Fibroblast of pulmonary artery (primary cell): ENCODE measurements around the gene CHIC2.

Source experiments
- DNase-seq: peaks from one replicate; pipeline ENCODE4 v3.0.0-alpha.2; 2010; ENCODE audit warnings: low read depth
- H3K4me3 ChIP-seq: replicated peaks from 2 replicates; pipeline ENCODE4 v1.5.1; 2011; ENCODE audit warnings: low read depth, mild to moderate bottlenecking, control low read depth, low read length, moderate library complexity
- TF ChIP-seq, protein P1 (sequence below): IDR thresholded peaks from 2 replicates; pipeline ENCODE4 v1.5.1; 2011; ENCODE audit warnings: mild to moderate bottlenecking, control low read depth, low read length, inconsistent platforms; ENCODE audit errors: missing control alignments

CHIC2 gene

DNA sequence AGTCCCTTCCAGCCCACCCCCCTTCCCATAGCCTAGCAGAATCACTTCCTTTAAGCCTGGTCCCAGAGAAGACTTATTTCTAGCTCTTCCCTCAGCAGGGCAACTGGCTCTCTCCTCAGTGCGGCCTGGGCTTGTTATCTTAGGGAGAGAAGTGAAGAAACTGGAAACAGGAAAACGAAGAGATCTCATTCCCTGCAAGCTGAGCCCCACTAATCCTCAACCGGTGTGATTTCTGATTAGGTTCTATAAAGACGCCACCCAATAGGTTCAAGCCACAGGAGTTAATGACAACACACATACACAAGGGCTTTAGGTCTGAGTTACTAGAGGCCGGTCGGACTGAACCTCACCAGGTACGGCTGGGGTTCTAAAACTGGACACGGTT is 38.8 kb upstream of the CHIC2 start:
- no peak overlapping the region for H3K4me3 ChIP-seq
- TF ChIP-seq, protein P1, sequence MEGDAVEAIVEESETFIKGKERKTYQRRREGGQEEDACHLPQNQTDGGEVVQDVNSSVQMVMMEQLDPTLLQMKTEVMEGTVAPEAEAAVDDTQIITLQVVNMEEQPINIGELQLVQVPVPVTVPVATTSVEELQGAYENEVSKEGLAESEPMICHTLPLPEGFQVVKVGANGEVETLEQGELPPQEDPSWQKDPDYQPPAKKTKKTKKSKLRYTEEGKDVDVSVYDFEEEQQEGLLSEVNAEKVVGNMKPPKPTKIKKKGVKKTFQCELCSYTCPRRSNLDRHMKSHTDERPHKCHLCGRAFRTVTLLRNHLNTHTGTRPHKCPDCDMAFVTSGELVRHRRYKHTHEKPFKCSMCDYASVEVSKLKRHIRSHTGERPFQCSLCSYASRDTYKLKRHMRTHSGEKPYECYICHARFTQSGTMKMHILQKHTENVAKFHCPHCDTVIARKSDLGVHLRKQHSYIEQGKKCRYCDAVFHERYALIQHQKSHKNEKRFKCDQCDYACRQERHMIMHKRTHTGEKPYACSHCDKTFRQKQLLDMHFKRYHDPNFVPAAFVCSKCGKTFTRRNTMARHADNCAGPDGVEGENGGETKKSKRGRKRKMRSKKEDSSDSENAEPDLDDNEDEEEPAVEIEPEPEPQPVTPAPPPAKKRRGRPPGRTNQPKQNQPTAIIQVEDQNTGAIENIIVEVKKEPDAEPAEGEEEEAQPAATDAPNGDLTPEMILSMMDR: no peak
- DNase-seq: no peak

DNA sequence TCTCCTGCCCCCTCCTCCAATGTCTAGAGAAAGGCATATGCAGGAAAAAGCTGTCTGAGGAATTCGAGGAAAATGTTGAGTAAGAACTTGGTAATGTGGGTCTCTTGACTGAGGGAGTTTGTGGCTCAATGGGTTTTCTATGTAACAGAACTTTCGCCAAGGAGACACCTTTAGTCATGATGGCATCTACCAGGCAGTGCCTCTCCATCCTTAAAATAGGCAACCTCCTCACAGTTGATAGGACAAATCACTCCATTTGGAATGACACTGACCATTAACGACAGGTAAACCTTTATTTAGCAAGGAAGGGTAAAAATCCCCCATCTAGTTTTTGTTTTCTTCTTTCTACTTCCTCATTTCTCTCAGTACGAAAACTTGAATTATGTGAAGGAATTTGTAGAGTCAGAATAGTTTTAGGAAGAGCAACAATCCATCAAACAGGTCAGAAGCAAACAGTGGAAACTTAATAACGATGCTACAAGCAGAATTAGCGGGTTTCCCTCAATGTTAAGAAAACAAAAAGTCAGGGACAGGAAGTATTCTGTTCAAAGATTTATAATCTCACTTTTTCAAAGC is 38.2 kb upstream of the CHIC2 start:
- DNase-seq: no peak
- TF ChIP-seq, protein P1: no peak
- no peak overlapping the region for H3K4me3 ChIP-seq

DNA sequence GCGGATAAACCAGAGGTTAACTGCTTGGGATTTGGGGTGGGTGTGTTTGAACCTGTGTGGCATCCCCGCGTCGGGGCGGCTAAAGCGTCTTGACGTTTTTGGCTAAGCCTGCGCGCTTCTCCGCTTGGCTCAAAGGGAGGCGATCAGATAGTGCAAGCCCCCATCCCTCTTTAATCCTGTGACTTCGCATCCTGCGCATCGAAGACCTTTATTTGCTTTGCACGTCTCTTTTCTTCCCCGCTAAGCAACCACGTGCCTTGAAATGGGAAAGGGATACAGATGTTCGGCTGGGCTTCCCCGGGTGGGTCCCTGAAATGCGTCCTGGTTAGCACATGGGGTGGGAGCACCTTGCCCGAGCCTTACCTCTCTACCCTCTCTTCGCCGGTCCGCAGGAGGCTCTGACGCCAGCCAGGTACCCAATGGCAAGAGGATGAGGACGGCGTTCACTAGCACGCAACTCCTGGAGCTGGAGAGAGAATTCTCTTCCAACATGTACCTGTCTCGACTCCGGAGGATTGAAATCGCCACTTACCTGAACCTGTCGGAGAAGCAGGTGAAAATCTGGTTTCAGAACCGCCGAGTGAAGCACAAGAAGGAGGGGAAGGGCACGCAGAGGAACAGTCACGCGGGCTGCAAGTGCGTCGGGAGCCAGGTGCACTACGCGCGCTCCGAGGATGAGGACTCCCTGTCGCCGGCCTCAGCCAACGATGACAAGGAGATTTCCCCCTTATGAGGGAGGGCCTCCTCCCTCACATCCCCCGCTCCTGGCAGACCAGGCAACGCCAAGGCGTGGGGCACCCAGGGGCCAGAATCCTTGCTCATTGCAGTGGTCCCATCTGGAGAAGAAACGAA is 37.0 kb upstream of the CHIC2 start:
- peak overlapping the region; percentile 48 for H3K4me3 ChIP-seq
- TF ChIP-seq, protein P1: no peak
- no peak for DNase-seq

DNA sequence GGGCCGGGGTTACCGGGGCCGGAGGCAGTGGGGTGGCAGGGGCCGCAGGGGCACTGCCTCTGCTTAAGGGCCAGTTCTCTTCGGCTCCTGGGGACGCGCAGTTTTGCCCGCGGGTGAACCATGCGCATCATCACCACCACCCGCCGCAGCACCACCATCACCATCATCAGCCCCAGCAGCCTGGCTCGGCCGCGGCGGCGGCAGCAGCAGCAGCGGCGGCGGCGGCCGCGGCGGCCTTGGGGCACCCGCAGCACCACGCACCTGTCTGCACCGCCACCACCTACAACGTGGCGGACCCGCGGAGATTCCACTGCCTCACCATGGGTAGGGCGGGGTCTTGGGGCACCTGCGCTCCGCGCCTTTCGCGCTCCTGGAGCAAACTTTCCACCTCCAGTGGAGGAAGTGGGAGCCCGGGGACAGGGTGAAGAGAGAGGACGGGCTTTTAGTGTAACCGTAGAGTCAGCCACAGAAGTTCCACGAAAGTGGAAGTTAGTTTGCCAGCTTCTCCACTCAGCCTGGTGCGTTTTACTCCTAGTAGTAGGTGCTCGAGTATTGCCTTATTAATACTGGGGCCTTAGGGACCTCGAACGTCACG is 36.3 kb upstream of the CHIC2 start:
- no peak for DNase-seq
- TF ChIP-seq, protein P1: no peak
- H3K4me3 ChIP-seq: peak overlapping the region; percentile 48

DNA sequence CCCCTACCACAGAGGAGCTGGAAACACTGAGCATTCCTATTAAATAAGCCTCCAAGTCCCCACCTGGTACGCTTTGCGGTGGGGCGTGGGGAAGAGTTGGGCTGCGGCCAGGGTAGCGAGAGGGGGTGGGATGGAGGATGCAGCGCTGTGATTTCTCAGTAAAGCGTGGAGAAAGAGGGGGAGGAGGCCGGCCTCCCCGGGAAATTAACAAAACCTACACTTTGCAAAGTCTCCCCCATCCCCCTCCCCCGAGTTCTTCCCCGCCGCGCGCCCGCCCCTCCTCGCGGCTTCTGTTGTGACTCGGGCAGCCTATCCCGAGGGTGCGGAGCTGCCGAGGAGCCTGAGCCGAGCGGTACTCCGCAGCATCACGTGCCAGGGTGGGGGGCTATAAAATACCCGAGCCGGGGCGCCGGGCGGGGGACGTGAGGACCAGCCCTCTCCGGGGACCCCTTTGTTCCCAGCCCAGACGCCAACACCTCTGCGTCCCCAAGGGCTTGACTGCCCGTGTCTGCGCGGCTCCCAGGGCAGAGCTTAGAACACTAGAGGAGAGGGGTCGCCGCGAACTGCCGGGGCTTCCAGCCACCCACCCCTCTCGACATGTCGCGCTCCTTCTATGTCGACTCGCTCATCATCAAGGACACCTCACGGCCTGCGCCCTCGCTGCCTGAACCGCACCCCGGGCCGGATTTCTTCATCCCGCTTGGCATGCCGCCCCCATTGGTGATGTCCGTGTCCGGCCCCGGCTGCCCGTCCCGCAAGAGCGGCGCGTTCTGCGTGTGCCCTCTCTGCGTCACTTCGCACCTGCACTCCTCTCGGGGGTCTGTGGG is 35.6 kb upstream of the CHIC2 start, which contains the start of gene GSX2:
TSS of gene GSX2 (plus strand) at position 416 of the 827 bp plus-strand sequence. CDS start at position 598, 182 bp downstream.
- H3K4me3 ChIP-seq: peak within 1 kb of the TSS; percentile 48
- TF ChIP-seq, protein P1: no peak
- no peak for DNase-seq

DNA sequence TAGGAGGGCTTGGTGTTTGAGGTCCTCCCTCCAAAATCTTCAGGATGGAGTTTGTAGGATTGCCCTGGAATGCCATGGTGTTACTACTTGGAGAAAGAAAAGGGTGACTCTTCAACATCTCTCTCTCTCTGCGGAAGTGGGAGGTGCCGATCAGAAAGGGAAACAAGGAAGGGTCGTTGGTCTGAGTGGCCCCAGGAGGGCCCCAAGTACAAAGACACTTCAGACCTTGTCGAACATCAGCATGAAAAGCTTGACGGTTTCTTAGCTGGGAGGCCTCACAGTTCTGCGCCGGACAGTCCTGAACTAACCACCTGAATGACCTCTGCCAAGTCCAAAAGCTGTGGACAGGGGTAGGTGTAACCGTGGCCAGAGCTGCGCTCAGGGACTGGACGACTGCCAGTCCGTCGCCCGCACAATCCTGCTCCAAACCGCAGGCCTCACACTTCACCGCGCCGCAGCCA is 34.9 kb upstream of the CHIC2 start:
- TF ChIP-seq, protein P1: no peak
- no peak for DNase-seq
- peak overlapping the region; percentile 48 for H3K4me3 ChIP-seq
